ENCODE results near the gene CPNE6. TPM values are rescaled to one million over a fixed set of nuclear protein-coding genes. Genes with fewer than 3 reads are reported as not detected.

CPNE6 gene
- total and polyA plus RNA-seq, 2 of the 13 experiments (the other 11 are each of a cell fraction or from before 2014, with no cell fraction given): not detected

- peaks cover 2% of the 10 kb centered on the region; the same call in 1 of the 2 replicates for H3K4me1 ChIP-seq (ENCODE audit: insufficient read depth, low read length)
- DNase-seq (ENCODE audit: low spot score) (no peak), ATAC-seq (no peak), FAIRE-seq (no peak)
- WGBS (ENCODE audit: low lambda C conversion rate): 98% methylated on average over 8 of the region's 8 CpGs
- in situ Hi-C loops (cut with HindIII; ENCODE audit: extremely low pct_ligation_motif_present, low pct_unique_long_range_greater_than_20kb): loop anchor here (25.0 kb wide), 1 partner anchor 1536 kb away; the partner anchor contains the start of genes ABHD4 and DAD1
- peaks cover 5% of the 10 kb centered on the region for H3K79me2 ChIP-seq (ENCODE audit: insufficient read depth, low read length)
- H3K9me3 ChIP-seq (ENCODE audit: low read length): no peaks in the 10 kb centered on the region
- no TSS peak for BruUV-seq (replicated peaks)
- H3K9ac ChIP-seq (ENCODE audit: insufficient read depth, low read depth, low read length): no peak overlapping the region
- no peak overlapping the region for H2AFZ ChIP-seq (ENCODE audit: low read length)
- no peaks in the 10 kb centered on the region for H3K27me3 ChIP-seq (ENCODE audit: control insufficient read depth in 1 of 2, insufficient read depth in 2 of 2, low read length in 2 of 2)
- peaks cover 53 to 57% of the 10 kb centered on the region in 2 experiments for H3K36me3 ChIP-seq (replicated peaks in 1 of 2; ENCODE audit: control insufficient read depth in 1 of 2, insufficient read depth in 2 of 2, low read length in 2 of 2)
- CTCF ChIA-PET (ENCODE audit: low intra/inter-chr PET ratio, low total read pairs): no interaction called here
- intact Hi-C loops (cut with micrococcal nuclease; ENCODE audit: unreplicated experiment): no loop called here
- POLR2A ChIA-PET: interaction anchor here (0.9 to 22.7 kb wide), 5 partner anchors 2 to 38 kb away, joined by 3 to 977 read pairs (median 279); partner anchors contain the start of genes DCAF11, EMC9, FITM1 and IRF9
- no peak overlapping the region for H3K4me3 ChIP-seq (replicated peaks in 1 of 3; ENCODE audit: insufficient read depth in 1 of 3, low read depth in 2 of 3, low read length in 3 of 3)
- no peaks in the 10 kb centered on the region for H4K20me1 ChIP-seq (ENCODE audit: insufficient read depth, low read length)
- H3K27ac ChIP-seq (ENCODE audit: extremely low read length, insufficient read depth, low read length): no peak overlapping the region
- no peak overlapping the region for H3K4me2 ChIP-seq (ENCODE audit: low read depth, low read length)
- TF ChIP-seq RBM22 (optimal IDR thresholded peaks at IDR 0.05; ENCODE audit: low read length) (peak; percentile 72), HES4 (CRISPR knock-in tag; IDR thresholded peaks at IDR 0.05; ENCODE audit: borderline replicate concordance) (0 out of 2 replicates have a peak, but pooled peaks have one; percentile 53), POLR2A (IDR thresholded peaks at IDR 0.05; ENCODE audit: insufficient read depth in 1 of 2, low read depth in 2 of 2, low read length in 2 of 2) (peak in 1 of 2 experiments; percentile 34; a peak in 2 of 4 replicates), ZBTB40 (IDR thresholded peaks at IDR 0.05) (no peak), ZBTB40 (CRISPR knock-in tag; IDR thresholded peaks at IDR 0.05) (0 out of 2 replicates have a peak, but pooled peaks have one; percentile 2), ZNF563 (CRISPR knock-in tag; IDR thresholded peaks at IDR 0.05) (0 out of 2 replicates have a peak, but pooled peaks have one; percentile 24), ZNF10 (CRISPR knock-in tag; IDR thresholded peaks at IDR 0.05; ENCODE audit: borderline replicate concordance, low read depth) (0 out of 2 replicates have a peak, but pooled peaks have one; percentile 25), ZNF780A (CRISPR knock-in tag; IDR thresholded peaks at IDR 0.05) (no peak), ZKSCAN8 (CRISPR knock-in tag; IDR thresholded peaks at IDR 0.05; ENCODE audit: borderline replicate concordance) (no peak)
- TF ChIP-seq, protein P1, sequence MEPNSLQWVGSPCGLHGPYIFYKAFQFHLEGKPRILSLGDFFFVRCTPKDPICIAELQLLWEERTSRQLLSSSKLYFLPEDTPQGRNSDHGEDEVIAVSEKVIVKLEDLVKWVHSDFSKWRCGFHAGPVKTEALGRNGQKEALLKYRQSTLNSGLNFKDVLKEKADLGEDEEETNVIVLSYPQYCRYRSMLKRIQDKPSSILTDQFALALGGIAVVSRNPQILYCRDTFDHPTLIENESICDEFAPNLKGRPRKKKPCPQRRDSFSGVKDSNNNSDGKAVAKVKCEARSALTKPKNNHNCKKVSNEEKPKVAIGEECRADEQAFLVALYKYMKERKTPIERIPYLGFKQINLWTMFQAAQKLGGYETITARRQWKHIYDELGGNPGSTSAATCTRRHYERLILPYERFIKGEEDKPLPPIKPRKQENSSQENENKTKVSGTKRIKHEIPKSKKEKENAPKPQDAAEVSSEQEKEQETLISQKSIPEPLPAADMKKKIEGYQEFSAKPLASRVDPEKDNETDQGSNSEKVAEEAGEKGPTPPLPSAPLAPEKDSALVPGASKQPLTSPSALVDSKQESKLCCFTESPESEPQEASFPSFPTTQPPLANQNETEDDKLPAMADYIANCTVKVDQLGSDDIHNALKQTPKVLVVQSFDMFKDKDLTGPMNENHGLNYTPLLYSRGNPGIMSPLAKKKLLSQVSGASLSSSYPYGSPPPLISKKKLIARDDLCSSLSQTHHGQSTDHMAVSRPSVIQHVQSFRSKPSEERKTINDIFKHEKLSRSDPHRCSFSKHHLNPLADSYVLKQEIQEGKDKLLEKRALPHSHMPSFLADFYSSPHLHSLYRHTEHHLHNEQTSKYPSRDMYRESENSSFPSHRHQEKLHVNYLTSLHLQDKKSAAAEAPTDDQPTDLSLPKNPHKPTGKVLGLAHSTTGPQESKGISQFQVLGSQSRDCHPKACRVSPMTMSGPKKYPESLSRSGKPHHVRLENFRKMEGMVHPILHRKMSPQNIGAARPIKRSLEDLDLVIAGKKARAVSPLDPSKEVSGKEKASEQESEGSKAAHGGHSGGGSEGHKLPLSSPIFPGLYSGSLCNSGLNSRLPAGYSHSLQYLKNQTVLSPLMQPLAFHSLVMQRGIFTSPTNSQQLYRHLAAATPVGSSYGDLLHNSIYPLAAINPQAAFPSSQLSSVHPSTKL (CRISPR knock-in tag; IDR thresholded peaks at IDR 0.05): no peak
- TF ChIP-seq, protein P2, sequence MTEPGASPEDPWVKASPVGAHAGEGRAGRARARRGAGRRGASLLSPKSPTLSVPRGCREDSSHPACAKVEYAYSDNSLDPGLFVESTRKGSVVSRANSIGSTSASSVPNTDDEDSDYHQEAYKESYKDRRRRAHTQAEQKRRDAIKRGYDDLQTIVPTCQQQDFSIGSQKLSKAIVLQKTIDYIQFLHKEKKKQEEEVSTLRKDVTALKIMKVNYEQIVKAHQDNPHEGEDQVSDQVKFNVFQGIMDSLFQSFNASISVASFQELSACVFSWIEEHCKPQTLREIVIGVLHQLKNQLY (CRISPR knock-in tag; IDR thresholded peaks at IDR 0.05): no peak
Observed at GRCh38 chr14:24122898-24123297, 51.5 kb downstream of the CPNE6 start.

Measured in HepG2 (cell line).